SW 1271 (cell line): Measurements from ENCODE around the gene PRTG.
"Not testable (repeated sequence)": the region's sequence is repeated elsewhere in the genome, so short reads cannot be mapped to it uniquely, and the experiment has no call there.

Source experiments
- DNase-seq, 2 experiments: peaks; one replicate each; lab custom pipeline; 2025; lab: John Stamatoyannopoulos, UW

The PRTG gene

DNA sequence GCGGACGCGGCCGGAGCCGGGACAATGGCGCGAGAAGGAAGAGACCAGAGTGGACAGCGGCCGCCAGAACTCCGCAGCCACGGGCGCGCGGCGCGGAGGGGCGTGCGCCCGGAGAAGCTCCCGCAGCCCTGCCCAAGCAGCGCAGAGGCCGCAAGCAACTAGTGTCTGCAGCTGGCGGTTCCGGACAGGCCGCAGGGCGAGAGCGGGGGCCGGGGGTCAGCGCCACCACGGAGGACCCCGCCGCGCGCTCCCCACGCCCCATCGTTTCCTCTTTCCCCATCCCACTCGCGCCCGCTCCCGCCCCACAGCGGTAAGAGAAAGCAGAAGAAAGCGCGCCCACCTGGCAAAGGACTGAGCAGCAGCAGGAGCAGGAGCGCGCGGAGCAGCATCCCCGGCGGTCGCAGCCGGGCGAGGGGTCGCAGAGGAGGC is 440 bp downstream of the PRTG start:
- DNase-seq = peak in 1 of 2 experiments; percentile 64

DNA sequence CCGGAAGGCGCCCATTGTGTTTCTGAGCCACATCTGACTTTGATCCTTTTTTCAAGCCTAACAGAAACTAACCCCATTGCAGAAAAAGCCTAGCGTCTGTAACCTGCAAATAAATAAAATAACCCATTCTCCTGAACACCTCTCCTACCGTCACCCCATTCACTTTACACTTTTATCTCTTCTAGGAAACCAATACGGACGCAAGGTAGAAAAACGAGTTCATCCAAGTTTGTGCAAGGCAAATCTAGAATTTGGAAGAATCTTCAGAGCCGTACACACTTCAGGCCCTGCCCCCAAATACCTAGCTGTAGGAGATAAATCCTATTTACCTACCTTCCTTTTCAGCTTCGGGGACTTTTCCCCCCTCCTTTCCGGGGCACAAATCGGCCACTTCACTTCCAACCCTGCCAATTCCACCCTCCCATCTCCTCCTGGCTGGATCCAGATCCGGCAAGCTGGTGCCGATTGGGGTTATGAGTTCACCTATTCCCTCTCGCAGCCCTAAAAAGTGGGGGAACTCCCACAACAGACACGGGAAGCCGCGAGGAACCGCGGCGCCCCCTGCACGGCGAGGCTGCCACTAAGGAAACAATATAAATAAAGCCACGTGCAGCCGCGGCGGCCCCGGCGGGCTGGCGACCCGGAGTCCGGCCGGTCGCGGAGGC is 987 bp downstream of the PRTG start:
- DNase-seq = peak in 1 of 2 experiments; percentile 51

DNA sequence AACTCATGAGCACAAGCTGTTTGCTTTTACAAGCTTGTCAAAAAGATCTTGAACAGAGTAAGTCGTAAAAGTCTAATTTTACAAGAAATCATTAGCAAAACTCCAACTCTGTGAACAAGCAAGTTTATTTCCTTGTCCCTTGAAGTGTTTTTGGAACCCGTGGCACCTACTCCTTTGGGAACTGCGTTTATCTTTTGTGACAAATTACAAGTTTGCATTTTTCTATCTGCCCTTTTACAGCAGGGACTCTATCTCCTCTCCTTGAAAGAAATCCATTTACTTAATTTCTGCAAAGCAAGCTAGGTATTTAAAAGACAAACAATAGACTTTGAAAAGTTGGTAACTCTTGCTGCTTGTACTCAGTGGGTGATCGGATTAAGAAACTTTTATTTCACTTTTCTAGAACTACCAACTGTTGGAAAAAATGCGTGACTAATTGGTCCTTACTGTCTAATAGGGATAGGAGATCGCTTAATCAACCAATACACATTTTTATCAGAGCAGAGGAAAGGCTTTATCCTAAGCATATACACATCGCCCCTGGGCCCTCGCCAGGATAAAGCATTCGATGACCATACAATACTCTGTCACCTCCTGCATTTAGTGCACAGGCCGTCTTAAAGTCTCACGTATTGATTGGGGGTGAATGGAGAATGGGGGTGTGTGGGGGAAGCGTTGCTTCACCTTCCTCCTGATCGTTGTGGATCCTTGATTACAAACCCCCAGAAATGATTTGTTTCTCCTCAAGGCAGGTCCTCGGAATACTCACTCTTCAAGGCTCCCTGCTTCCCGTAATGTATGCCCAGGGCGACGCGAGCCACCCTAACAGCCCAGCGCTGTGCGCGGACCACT is 1.7 kb downstream of the PRTG start:
- no peak for DNase-seq

DNA sequence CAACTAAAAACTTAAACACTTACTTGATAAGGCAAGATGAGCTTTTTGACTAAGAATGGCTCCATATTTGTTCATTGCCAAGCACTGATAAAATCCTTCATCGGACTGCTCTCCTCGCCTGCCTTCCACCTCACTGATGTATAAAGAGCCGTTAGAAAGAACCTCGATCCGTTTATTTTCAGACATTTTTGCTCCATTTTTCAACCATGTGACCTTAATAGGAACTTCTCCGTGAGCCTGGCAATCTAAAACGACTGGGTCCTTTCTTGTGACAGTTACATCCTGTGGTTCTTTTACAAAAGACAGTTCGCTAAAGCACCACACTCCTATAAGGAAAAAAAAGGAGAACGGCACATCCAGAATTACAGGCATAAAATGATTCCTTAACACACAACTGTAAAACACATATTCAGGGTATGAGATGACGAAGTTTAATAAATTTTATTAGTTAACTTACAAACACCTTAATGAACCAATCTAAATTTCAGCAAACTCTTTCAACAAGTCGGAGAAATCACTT is 2.5 kb downstream of the PRTG start:
- no peak for DNase-seq

DNA sequence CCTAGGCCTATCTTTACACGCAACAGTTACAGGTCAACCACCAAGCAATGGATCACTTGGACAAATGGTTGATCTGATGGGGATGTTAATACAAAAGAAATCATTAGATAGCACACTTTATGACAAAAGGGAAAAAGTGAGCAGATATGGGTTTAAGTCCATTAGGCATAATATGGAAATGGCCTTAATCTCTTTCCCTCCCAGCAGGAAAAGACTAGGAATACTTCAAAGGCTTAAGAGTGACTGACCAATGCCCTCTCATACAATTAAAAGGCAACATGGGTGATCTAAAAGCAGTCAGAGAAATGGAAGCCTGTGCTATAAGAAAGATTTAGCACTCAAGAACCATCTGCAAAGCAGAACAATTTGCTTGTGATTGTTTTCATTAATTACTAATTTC is 3.3 kb downstream of the PRTG start:
- DNase-seq = no peak

DNA sequence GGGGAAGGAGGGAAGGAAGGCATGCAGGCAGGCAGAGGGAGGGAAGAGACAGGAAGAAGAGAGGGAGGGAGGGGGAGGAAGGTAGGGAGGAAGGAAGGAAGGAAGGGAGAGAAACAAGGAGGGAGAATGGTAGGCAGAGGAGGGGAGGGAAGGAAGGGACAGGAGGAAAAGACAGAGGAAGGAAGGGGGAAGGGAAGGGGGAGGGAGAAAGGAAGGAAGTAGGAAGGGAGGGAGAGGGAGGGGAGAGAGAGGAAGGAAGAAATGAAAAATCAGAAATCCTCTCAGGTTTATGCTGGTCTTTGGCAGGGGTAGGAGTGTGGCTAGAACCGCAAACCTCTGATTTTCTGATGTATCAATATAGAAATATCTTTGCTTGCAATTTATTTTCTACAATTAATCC is 4.2 kb downstream of the PRTG start:
- no peak for DNase-seq

DNA sequence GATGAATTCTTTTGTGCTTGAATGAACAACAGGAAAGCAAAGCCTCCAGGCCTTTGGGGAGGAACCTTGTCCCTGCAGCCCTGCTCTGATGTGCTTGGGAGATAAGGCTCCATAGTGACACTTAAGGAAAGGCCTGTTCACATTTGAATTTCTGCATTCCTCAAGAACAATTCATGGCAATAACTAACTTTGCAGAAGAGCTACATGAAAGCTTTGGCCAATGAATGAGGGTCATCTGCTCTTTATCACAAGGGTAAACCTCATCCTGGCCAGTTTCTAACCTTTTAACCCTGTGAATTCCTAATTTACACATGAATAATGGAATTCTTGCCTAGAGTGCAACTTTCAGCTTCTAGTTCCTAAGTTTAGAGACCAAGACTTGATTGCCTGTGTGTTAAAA is 5.6 kb downstream of the PRTG start:
- no peak for DNase-seq

DNA sequence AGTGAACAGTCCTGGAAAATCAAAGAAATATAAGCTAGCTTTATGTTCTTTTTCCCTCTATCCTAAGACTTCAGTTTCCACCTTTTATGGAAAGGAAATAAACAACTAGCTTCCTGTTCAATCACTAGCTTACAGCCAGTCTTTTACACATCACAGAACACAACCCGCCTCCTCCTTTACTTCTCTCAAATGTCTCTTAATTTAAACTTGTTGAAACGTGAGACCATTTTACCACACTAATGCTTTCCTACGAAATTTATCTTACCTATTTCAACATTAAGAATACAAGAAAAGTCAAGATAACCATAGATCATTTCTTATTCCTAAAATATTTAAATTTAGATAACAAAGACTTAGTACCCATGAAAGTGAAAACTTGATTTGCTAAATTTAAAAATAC is 6.2 kb downstream of the PRTG start:
- no peak for DNase-seq

DNA sequence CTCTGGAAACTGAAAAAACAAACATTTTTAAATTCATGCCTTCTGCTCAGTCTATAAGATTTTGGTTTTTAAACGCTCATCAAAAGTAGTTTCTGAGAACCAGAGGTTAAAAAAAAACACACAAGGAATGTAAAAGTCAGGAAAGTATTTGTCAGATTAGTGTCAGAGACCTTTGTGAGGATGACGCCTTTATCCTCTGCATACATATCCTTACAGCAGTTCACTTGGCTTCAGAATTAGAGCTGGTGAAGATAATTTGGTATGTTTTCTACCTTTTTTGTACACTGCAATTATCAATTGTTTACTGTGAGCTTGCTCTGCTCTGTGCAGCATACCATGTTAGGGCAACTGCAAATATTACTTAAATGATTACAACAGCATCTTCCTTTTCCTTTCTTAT is 8.3 kb downstream of the PRTG start:
- no peak for DNase-seq

DNA sequence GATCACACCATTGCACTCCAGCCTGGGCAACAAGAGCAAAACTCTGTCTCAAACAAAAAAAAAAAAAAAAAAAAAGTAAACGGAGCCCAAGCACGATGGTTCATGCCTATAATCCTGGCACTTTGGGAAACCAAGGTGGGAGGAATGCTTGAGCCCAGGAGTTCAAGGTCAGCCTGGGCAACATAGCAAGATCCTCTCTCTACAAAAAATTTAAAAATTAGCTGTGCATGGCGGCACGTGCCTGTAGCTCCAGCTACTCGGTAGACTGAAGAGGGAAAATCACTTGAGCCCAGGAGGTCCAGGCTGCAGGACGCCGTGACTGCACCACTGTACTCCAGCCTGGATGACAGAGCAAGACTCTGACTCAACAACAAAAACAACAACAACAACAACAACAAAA is 9.5 kb downstream of the PRTG start:
- DNase-seq = not testable (repeated sequence)

DNA sequence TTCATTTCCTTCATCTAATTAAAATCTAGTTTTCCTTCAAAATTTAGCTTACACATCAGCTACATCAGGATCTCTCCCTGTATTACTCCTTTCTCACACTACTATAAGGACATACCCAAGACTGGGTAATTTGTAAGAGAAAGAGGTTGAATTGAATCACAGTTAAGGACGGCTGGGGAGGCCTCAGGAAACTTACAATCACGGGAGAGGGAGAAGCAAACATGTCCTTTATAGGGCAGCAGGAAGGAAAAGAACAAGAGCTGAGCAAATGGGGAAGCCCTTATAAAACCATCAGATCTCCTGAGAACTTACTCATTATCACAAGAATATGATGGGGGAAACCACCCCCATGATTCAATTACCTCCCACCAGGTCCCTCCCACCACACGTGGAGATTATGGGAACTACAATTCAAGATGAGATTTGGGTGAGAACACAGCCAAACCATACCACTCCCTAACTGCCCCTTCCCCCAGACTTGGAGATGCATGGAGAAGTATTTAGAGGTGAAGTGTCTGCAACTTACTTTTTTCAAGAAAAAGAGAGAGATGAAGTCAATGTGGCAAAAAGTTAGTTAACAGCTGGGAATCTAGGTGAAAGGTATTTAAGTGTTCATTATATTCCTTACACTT is 21.3 kb downstream of the PRTG start:
- DNase-seq = no peak

DNA sequence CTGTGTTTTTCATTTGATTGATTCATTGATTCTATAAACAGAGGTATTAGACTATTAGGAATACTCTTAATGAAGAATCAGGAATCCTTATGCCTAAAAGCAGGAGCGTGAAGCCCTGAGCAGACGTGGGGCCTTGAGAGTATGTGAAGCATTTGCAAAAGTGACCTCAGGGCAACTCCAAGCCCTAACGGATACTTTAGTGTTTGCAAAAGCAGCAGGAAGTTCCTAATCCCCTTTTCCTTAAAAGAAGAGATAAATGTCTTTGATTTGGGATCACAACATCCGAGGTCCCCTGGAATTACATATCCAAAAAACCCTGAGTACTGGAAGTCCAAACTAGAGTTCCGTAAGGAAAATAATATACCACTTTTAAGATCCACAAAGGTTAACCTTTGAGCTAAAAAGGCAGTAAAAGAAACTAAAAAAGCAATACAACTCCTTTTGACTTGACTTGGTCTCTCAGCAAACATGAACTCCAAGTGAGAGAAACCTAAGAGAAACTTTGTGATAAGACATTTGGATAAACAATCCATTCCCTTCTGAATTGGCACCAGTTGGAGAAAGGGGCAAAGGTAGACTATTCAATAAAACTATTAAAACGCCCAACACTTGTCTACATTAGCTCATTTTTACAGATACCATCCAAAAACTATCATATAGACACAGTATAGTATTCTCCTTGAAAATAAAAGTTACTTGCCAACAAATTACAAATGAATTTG is 27.4 kb downstream of the PRTG start:
- no peak for DNase-seq

DNA sequence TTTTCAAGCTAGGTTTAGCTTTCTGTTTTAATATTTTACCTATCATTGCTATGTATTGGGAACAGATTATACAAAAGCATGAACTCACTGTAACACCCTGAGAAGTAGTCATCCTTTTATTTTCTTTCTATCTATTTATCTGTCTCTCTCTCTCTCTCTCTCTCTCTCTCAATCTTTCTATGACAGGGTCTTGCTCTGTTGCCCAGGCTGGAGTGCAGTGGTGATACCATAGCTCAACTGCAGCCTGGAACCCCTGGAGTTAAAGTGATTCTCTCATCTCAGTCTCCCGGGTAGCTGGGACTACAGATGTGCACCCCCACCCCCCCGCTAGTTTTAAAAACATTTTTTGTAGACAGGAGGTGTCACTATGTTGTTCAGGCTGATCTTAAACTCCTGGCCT is 28.9 kb downstream of the PRTG start:
- DNase-seq = no peak

DNA sequence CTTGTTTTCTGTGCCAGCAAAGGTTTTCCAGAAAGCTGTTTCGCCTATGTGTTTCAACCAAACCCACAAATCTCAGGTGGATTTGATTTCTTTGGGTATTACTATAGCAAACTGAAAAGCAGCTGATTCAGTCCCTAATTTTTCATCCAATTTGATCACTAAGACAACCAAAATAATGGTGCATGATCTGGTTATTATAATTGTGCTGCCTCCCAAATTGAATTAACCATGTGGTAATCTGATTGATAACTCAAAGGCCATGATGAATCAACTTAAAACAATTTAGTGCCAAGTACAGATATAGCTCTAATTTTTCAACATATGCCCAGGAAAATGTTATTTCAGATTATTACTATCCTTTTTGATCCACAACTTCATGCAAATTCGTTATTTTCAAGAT is 30.6 kb downstream of the PRTG start:
- DNase-seq = no peak

DNA sequence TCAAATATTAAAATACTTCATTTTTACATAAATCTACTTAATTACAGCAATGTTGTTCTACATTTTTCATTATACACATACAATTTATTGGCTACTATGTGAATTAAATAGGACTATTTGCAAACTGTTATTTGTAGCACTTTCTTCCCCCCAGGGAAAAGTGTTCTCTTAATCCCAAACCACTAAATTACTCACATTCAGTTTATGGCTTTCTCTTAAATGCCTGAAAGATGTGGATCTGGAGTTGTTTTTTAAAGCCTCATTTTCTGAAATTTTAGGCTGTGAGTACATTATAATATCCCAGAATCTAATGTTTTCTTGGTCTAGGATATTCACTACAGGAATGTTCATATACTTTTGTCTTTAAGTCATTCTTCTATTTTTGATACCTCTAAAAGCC is 32.7 kb downstream of the PRTG start:
- DNase-seq = no peak

DNA sequence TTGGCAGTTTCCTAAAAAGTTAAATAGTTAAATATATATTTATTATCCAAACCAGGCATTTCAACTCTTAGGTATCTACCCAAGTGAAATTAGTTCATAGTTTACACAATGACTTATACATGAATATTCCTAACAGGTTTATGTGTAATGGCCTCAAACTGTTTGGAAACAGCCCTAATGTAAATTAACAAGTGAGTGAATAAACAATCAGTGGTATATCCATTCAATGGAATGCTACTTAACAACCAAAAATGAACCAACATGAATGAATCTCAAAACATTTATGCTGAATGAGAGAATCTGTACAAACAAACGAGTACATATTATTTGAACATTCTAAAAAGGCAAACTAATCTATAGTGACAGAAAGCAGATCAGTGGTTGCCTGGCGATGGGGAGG is 33.5 kb downstream of the PRTG start:
- no peak for DNase-seq

DNA sequence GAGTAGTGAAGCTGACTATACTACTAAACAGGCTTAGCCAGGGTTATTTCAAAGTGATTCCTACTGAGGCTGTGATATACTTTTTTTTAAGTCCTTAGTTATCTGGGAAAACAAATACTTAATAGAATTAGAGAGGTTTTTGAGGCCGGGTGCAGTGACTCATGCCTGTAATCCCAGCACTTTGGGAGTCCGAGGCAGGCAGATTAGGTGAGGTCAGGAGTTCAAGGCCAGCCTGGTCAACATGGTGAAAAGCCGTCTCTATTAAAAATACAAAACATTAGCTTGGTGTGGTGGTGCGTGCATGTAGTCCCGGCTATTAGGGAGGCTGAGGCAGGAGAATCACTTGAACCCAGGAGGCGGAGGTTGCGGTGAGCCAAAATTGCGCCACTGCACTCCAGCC is 34.2 kb downstream of the PRTG start:
- DNase-seq = no peak

DNA sequence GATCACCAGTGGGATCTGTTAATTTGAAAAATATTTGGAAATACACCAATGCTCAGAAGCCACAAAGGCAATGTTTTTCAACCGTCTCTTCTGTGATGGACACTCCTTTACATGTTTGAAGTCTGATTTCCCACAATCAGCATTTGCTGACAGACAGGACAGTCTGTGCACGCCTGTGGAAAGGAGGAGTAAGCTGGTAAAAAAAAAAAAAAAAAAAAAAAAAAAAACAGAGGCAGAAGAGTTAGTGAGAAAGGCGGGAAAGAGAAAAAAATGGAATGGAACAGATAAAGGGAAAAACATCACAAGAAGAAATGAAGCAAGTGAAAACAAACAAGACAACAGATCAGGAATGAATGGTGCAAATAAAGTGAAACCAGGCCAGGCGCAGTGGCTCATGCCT is 35.0 kb downstream of the PRTG start:
- DNase-seq = no peak

DNA sequence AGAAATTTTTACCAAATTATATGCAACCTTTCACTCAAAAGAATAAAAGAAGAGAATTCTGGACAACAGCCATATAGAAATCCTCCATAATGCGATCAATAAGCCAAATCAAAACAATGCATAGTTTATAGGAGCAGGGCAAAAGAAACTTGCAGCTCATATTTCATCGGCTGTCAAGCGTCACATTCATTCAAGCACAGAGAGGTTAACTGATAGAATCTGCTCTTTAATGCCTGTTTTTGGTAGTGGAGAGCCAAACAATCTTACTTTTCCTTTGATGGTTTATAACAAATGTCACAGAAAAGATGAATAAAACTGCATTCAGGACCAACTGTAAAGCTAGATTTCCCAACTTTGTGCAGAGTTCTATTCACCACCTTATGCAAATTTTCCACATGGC is 35.4 kb downstream of the PRTG start:
- DNase-seq = no peak

DNA sequence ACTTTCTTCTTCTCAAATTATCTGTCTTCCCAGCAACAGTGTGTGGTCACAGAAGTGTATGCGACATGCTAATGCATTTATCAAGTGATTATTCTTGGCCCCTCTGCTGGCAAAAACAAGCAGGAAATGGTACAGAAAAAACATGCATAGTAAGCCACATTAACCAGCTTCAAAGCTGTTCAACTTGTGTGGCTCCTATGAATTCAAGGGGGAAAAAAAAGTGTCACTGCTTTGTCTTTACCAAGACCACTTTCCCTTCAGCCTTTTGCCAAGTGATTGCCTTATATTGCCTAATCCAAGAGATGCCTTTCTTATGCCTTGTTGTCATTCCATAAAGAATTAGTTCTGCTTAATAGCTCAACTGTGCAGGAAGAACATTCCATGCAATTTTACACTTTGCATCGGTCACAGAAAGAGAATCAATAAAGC is 39.1 kb downstream of the PRTG start:
- DNase-seq = no peak

DNA sequence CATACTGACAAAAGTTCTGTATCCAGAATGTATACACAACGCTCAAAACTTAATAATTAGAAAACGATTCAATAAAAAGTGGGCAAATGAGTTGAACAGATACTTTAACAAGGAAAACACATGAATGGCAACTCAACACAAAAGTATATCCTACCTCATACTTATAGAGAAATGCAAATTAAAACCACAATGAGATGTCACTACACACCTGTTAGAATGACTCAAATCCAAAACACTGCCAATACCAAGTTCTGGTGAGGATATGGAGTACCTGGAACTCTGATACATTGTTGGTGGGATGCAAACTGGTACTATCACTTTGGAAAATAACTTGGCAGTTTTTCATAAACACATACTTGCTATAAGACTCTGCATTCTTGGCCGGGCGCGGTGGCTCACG is 42.1 kb downstream of the PRTG start:
- DNase-seq = no peak

DNA sequence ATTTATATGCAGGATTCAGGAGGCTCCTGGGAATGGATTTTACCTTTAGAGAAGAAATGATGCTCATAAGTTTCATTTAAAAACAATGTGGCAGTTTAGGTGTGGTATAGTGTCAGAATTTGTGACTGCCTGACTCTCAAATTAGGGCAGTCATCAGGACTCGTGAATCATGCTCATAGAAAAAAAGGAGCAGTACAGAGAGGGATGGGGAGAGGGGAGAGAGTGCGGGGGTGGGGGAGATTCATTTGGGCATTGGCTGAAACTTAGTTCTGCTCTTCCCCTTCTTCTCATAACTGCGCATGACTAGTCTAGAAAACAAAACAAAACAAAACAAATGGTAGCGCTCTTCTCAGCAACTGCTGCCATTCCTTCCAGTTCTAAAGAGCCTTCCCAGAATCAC is 44.3 kb downstream of the PRTG start:
- no peak for DNase-seq
